Right lobe of liver (tissue), 4 donors: ENCODE measurements around the gene RTP3.

Experiments
- POLR2A ChIP-seq: fragments of 450-650 bp; IDR thresholded peaks from one replicate; pipeline ENCODE4 v1.6.1; 2017; ENCODE audit warnings: antibody characterized with exemption, mild to moderate bottlenecking
- TF ChIP-seq, protein P1 (sequence below), 4 donors: fragments of 200-600 bp in 3 of 4; fragments of 450-650 bp in 1 of 4; IDR thresholded peaks; one replicate each; pipeline versions ENCODE4 v1.5.1 to v1.8.0; 2016 to 2022; ENCODE audit warnings: antibody characterized with exemption in 4 of 4, mild to moderate bottlenecking in 2 of 4
- donor health status: DM: no; HTN: no; CAD: no.
- donor health status: DM: no; HTN: no; CAD: no.
- donor health status: DM: no; HTN: yes; CAD: no.

DNA sequence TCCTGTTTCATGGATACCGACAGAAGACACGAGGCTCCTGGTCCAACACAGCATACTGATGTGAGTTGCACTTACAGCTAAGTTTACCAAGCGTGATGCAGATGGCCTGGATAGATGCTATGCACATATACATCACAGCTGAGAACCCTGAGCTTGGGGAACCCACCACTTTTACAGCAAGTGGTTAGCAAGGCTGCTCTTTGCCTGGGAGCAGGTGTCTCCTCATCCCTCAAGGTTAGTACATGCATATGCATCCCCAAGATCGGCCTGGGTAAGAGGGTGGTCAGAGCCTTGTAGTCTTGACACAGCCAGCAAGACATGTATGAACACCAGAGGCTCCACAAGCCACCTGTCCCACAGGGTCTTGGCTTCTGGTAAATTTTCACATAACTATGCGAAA is 40.0 kb downstream of the RTP3 start:
- TF ChIP-seq, protein P1, sequence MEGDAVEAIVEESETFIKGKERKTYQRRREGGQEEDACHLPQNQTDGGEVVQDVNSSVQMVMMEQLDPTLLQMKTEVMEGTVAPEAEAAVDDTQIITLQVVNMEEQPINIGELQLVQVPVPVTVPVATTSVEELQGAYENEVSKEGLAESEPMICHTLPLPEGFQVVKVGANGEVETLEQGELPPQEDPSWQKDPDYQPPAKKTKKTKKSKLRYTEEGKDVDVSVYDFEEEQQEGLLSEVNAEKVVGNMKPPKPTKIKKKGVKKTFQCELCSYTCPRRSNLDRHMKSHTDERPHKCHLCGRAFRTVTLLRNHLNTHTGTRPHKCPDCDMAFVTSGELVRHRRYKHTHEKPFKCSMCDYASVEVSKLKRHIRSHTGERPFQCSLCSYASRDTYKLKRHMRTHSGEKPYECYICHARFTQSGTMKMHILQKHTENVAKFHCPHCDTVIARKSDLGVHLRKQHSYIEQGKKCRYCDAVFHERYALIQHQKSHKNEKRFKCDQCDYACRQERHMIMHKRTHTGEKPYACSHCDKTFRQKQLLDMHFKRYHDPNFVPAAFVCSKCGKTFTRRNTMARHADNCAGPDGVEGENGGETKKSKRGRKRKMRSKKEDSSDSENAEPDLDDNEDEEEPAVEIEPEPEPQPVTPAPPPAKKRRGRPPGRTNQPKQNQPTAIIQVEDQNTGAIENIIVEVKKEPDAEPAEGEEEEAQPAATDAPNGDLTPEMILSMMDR (IDR thresholded peaks at IDR 0.05), result no peak
- no peak for TF ChIP-seq POLR2A
